ENCODE measurements around the gene TSPAN14.
A peak's percentile ranks its signal among the peaks of the same experiment; 100 is the strongest.

TSPAN14 gene

DNA sequence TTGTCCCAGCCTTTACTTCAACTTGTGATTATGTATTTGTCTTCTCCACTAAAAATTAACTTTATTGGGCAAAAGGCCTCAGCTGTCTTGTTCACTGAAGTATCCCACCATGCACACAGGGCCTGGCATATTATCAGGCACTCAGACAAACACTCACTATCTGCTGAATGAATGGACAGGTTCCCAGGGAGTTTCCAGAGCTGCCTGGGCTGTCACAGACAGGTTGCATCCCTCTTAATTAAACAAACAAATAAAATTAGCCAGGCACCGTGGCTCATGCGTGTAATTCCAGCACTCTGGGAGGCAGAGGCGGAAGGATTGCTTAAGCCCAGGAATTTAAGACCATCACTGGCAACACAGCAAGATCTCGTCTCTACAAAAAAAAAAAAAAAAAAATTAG is 1.5 kb upstream of the TSPAN14 start:
- DNase-seq: no peak

DNA sequence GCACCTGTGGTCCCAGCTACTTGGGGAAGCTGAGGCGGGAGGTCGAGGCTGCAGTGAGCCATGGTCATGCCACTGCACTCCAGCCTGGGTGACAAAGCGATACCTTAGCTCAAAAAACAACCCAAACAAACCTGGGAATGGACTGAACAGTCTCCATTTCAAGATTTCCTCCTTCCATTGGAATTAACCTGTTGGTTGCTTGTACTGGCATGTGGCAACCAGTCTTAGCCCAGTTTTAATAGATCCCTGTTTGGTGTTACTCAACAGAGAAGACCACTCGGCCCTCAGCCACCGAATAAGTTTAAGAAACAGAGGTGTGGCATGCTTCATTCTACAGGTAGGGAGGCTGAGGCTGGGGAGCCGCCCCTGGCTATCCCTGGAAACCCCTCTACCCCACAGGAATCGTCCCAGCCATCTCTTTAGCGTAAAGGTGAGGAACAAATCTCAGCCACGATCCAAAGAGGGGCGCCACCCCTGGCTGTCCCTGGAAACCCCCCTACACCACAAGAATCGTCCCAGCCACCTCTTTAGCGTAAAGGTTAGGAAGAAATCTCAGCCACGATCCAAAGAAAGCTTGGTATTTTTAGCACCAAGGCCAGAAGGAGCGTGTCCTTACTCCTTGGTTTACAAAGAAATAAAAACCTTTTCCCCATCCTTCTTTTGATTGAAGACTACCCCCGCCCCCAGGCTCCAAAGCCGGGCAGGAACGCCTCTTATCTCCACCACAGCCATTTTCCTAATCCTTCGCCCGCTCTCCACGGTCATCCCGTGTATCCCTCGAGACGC is 861 bp upstream of the TSPAN14 start:
- peaks cover 9% of the 10 kb centered on the region for H3K4me1 ChIP-seq (ENCODE audit: low read length)
- no peak for TF ChIP-seq EZH2 (optimal IDR thresholded peaks at IDR 0.05; ENCODE audit: low read depth, low read length)
- no peak for TF ChIP-seq EZH2phosphoT487 (IDR thresholded peaks at IDR 0.05; ENCODE audit: low read length)
- TF ChIP-seq, protein P1, sequence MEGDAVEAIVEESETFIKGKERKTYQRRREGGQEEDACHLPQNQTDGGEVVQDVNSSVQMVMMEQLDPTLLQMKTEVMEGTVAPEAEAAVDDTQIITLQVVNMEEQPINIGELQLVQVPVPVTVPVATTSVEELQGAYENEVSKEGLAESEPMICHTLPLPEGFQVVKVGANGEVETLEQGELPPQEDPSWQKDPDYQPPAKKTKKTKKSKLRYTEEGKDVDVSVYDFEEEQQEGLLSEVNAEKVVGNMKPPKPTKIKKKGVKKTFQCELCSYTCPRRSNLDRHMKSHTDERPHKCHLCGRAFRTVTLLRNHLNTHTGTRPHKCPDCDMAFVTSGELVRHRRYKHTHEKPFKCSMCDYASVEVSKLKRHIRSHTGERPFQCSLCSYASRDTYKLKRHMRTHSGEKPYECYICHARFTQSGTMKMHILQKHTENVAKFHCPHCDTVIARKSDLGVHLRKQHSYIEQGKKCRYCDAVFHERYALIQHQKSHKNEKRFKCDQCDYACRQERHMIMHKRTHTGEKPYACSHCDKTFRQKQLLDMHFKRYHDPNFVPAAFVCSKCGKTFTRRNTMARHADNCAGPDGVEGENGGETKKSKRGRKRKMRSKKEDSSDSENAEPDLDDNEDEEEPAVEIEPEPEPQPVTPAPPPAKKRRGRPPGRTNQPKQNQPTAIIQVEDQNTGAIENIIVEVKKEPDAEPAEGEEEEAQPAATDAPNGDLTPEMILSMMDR (IDR thresholded peaks at IDR 0.05; ENCODE audit: low read length): no peak
- peak overlapping the region; percentile 60; the same call in 1 of the 2 replicates for H2AFZ ChIP-seq (ENCODE audit: low read length)
- no peaks in the 10 kb centered on the region for H3K36me3 ChIP-seq (replicated peaks; ENCODE audit: insufficient read depth, low read length)
- peaks cover 8% of the 10 kb centered on the region for H3F3A ChIP-seq (ENCODE audit: insufficient read depth, low read length)
- H3K4me2 ChIP-seq (ENCODE audit: low read depth, low read length): peak overlapping the region; percentile 67; the same call in 1 of the 2 replicates
- H3K4me3 ChIP-seq (ENCODE audit: low read length): peak overlapping the region; percentile 43
- no peak overlapping the region for H3K27ac ChIP-seq (ENCODE audit: low read length)
- H4K20me1 ChIP-seq (ENCODE audit: insufficient read depth, low read length): no peaks in the 10 kb centered on the region
- H3K9me3 ChIP-seq (replicated peaks; ENCODE audit: insufficient read depth, low read length): no peaks in the 10 kb centered on the region
- H3K79me2 ChIP-seq (ENCODE audit: low read length): peaks cover 23% of the 10 kb centered on the region
- no peaks in the 10 kb centered on the region for H3K27me3 ChIP-seq (replicated peaks; ENCODE audit: insufficient read depth, low read length)
- H3K9ac ChIP-seq (ENCODE audit: low read length): peak overlapping the region; percentile 26; the same call in 1 of the 2 replicates
- DNase-seq: no peak
- no peaks in the 10 kb centered on the region for H3K9me2 ChIP-seq (replicated peaks; ENCODE audit: insufficient read depth, low read length)

More for the DNA sequence above, 1.5 kb upstream of the TSPAN14 start:
- H3K79me2 ChIP-seq (ENCODE audit: low read length): peaks cover 19% of the 10 kb centered on the region
- no peak overlapping the region for H2AFZ ChIP-seq (ENCODE audit: low read length)
- H3K27ac ChIP-seq (ENCODE audit: low read length): no peak overlapping the region
- H3K9me3 ChIP-seq (replicated peaks; ENCODE audit: insufficient read depth, low read length): no peaks in the 10 kb centered on the region
- H3F3A ChIP-seq (ENCODE audit: insufficient read depth, low read length): peaks cover 8% of the 10 kb centered on the region
- no peak overlapping the region for H3K4me3 ChIP-seq (ENCODE audit: low read length)
- no peak overlapping the region for H3K9ac ChIP-seq (ENCODE audit: low read length)
- no peaks in the 10 kb centered on the region for H4K20me1 ChIP-seq (ENCODE audit: insufficient read depth, low read length)
- TF ChIP-seq, protein P1 (IDR thresholded peaks at IDR 0.05; ENCODE audit: low read length): no peak
- no peak for TF ChIP-seq EZH2phosphoT487 (IDR thresholded peaks at IDR 0.05; ENCODE audit: low read length)
- TF ChIP-seq EZH2 (optimal IDR thresholded peaks at IDR 0.05; ENCODE audit: low read depth, low read length): no peak
- peaks cover 9% of the 10 kb centered on the region for H3K4me1 ChIP-seq (ENCODE audit: low read length)
- H3K9me2 ChIP-seq (replicated peaks; ENCODE audit: insufficient read depth, low read length): no peaks in the 10 kb centered on the region
- no peaks in the 10 kb centered on the region for H3K27me3 ChIP-seq (replicated peaks; ENCODE audit: insufficient read depth, low read length)
- no peaks in the 10 kb centered on the region for H3K36me3 ChIP-seq (replicated peaks; ENCODE audit: insufficient read depth, low read length)
- H3K4me2 ChIP-seq (ENCODE audit: low read depth, low read length): no peak overlapping the region

DNA sequence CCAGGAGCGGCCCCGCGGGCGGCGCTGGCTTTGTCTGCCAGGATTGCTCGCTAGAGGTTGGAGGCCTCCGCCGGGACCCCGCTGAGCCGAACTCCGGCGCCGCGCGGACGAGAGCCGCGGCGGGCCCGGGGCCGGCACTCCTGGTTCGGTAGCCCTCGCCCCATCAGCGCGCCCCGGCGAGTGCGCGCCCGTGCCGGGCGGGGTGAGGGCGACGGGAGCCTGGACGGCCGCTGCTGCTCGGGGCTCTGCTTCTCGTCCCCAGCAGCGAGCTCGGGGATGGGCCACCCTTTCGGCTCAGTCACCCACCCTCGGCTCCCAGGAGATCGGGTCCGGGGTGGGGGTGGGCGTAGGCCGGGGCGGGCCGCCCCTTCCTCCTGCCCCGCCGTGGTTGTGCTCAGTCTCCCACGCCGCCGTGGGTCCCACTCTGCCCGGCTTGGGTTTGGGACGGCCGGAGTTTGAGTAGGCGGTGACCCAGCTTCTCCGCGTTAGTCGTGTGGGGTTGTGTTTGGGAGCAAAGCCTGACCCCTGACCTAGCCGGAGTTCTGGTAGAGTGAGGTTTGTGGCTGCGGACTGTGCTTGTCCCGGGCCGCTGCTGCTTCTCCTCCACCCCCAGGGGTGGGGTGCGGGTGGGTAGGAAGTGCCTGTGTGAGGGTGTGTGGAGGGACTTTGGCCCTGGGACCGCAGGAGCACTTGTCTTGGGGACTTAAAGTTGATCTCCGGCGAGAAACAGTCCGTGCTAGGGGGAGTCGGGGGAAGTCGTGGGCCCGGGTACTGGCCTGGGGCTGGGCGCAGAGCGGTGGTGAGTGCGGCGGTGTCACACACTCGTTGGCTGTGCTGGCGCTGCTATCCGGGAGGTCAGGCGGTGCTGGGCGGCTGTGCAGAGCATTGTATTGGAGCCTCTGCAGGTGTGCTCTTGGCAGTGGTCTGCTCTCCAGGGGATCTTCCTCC is 677 bp downstream of the TSPAN14 start:
- no peaks in the 10 kb centered on the region for H3K36me3 ChIP-seq (replicated peaks; ENCODE audit: insufficient read depth, low read length)
- no peaks in the 10 kb centered on the region for H3K9me2 ChIP-seq (replicated peaks; ENCODE audit: insufficient read depth, low read length)
- peaks cover 28% of the 10 kb centered on the region for H3K79me2 ChIP-seq (ENCODE audit: low read length)
- peak overlapping the region; percentile 71 for H3K4me3 ChIP-seq (ENCODE audit: low read length)
- no peak for TF ChIP-seq EZH2phosphoT487 (IDR thresholded peaks at IDR 0.05; ENCODE audit: low read length)
- no peak for TF ChIP-seq EZH2 (optimal IDR thresholded peaks at IDR 0.05; ENCODE audit: low read depth, low read length)
- TF ChIP-seq, protein P1 (IDR thresholded peaks at IDR 0.05; ENCODE audit: low read length): no peak
- H4K20me1 ChIP-seq (ENCODE audit: insufficient read depth, low read length): no peaks in the 10 kb centered on the region
- H3K9ac ChIP-seq (ENCODE audit: low read length): peak overlapping the region; percentile 75
- H3K4me2 ChIP-seq (ENCODE audit: low read depth, low read length): peak overlapping the region; percentile 85
- no peaks in the 10 kb centered on the region for H3K9me3 ChIP-seq (replicated peaks; ENCODE audit: insufficient read depth, low read length)
- peaks cover 11% of the 10 kb centered on the region for H3F3A ChIP-seq (ENCODE audit: insufficient read depth, low read length)
- H2AFZ ChIP-seq (ENCODE audit: low read length): peak overlapping the region; percentile 89
- H3K27me3 ChIP-seq (replicated peaks; ENCODE audit: insufficient read depth, low read length): no peaks in the 10 kb centered on the region
- H3K27ac ChIP-seq (ENCODE audit: low read length): no peak overlapping the region; the same call in 1 of the 2 replicates
- peaks cover 13% of the 10 kb centered on the region for H3K4me1 ChIP-seq (ENCODE audit: low read length)
- DNase-seq: peak; percentile 30

All from MM.1S (cell line).